GM19023 (cell line): ENCODE results near the gene P2RX6.
A peak's percentile ranks its signal among the peaks of the same experiment; 100 is the strongest.
"Not testable (repeated sequence)": the region's sequence is repeated elsewhere in the genome, so short reads cannot be mapped to it uniquely, and the experiment has no call there.

ENCODE experiments used
- ATAC-seq: cut with Tn5 transposase; IDR thresholded peaks from one replicate; pipeline ENCODE4 v1.9.1; 2021; ENCODE audit warnings: mild to moderate bottlenecking, moderate library complexity; ENCODE audit not compliant: unreplicated experiment

Gene P2RX6

DNA sequence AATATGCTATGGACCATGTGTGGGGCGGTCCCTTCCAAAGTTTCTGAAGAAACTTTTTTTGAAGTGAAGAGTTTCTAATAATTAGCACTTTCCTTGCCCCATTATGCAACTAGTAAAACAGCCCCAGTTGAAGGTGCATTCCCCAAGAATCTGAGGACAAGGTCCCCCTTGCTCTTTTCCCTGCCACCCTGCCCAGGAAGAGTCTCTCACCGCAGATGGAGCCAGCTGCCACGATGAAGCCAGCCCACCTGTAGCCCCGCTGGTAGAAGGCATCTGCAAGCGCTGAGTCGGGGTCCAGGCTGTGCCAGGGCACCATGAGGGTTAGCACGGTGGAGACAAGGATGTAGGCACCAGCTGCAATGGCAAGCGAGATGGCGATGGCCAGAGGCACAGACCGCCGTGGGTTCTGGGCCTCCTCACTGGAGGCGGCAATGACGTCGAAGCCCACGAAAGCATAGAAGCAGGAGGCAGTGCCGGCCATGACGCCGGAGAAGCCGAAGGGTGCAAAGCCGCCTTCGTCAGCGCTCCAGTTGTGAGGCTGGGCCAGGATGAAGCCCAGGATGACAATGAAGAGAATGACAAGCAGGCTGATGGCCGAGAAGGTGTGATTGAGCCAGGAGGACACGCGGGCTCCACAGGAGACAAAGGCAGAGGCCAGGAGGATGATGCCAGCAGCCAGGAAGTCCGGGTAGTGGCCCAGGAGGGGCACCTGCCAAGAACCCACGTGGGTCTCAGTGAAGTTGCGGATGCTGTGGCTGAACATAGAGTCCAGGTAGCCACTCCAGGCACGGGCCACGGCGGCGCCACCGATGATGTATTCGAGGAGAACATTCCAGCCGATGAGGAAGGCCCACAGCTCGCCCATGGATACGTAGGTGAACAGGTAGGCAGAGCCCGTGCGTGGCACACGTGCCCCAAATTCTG lies 15.9 kb downstream of the P2RX6 start:
- ATAC-seq, result no peak

DNA sequence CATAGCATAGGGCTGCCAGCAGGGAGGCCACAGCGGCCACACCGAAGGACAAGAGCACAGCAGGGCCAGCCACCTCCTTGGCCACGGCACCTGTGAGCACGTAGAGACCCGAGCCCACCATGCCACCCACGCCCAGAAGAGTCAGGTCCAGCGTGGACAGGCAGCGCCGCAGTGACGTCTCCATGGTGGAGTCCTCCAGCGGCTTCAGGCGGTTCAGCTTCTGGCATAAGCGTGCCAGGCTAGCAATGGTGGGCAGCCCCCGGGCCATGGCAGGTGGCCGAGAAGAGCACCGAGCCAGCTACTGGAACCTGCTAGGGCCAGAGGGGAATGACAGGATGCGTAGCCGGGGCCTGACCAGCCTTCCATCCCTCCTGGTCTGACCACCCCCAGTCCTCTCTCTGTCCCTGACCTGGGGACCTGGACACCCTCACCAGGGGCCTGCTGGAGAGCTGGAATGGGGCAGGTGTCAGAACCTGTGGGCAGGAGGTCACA lies 16.6 kb downstream of the P2RX6 start:
- ATAC-seq, result no peak

DNA sequence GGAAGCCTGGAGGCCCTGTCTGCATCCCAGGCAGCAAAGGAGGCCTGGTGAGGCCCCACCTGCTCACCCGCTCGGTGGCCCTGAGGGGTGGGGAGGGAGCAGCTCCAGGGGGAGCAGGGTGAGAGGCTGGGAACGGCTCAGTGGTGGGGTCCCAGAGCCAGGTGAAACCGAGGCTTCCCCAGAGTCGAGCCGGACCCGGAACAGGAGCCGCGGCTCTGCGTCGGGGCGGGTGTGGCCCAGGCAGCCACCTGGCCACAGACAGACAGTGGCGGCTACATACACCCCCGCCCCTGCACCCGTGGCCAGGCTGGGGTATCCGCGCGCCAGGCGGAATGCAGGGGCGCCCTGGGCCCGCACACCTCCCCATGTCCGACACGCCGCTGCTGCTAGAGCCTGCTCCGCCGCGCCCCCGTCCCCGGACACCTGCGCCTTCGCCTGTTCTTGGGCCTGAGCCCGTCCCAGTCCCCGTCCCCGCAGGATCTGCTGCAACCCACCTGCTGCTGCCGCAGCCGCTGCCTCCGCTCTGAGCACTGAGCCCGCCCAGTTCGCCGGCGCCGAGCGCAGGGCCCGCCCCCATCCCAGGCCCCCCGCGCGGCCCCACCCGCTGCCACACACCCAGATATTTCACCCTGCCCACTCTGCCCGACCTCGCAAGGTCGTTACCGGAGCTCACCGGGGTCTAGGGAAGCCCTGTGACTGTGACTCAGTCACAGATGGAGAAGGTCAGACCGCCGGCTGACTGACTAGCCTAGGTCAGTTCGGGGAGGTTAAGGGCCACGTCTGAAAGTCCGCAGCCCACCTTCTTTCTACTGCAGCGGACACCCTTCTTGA lies 17.3 kb downstream of the P2RX6 start, which contains the start of gene SLC7A4:
SLC7A4 (minus strand) TSS at position 525 of the 831 bp plus-strand sequence. CDS start 749 bp downstream, outside the sequence.
- no peak for ATAC-seq

DNA sequence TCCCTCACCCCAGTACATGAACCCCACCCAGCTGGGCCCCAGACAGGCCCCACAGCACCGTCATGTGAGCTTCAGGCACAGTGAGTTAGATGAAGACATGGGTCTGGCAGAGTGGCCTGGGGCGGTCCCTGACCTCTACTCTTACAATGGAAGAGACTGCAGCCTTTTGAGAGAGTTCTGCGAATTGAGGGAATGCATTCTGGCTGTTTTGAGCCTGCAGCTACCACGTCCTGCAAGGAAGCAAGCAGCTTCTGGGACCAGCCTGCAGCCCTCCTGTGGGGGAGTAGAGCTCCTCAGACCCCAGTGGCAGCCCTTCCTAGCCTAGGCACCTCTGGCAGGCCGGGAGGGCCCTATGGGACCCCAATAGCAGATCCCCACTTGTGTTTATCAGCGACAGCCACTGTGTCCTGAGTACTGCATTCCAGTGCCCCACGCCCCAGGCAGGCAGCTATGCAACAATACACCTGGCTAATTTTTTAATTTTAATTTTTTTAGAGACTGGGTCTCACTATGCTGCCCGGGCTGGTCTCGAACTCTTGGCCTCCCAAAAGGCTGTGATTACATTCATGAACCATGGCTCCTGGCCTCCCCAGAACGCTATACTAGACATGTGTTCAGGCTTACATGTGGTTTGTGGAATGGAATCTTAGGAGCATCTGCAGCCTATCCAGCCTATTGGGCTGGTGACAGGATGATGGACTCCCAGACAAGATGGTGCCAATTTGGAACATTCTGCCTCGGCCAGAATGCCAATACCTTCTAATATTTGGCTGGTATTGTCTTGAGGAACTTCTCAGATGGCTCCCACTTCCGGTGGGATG lies 18.1 kb downstream of the P2RX6 start:
- no peak for ATAC-seq

DNA sequence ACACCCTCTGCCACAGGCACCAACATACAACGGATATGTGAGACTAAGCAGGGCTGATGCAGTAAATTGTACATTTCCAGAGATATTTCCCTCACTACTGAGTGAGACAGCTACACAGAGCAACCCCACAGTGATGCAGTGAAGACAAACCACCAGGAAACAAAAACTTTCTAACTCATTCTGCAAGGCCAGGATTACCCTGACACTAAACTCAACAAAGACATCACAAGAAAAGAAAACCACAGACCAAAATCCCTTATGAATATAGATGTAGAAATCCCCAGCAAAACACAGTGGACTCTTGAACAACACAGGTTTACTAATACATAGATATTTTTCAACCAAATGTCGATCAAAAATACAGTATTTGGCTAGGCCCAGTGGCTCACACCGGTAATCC lies 18.9 kb downstream of the P2RX6 start:
- ATAC-seq, result no peak

DNA sequence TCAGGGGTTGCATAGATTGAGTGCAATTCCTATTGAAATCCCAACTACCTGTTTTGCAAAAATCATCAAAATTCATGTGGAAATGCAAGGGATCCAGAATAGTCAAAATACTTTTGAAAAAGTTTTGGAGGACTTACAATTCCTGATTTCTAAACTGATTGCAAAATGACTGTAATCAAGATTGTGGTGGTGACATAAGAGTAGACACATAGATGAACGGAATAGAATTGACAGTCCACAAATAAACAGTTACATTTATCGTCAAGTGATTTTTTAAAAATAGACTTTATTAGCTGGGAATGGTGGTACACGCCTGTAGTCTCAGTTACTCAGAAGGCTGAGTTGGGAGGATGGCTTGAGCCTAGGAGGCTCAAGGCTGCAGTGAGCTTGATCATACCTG lies 20.0 kb downstream of the P2RX6 start:
- no peak for ATAC-seq

DNA sequence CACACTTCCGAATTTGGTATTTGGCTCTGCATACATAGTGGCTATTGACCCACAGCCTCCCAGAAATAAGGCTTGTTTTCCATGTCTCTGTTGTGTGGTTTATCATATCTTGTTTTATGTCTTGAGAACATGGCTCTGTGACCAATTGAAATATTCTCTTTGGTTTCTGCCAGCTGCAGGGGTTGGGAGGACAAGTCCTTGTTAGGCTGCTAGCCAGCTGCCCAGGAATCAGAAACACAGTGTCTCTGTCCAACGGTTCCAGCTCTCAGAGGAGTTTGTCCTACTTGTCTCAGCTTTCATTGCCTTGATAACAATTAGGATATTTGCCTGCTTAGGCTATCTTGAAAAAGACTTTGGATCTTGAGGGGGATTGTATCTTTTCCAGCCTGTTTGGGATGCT lies 23.4 kb downstream of the P2RX6 start:
- ATAC-seq, result no peak

DNA sequence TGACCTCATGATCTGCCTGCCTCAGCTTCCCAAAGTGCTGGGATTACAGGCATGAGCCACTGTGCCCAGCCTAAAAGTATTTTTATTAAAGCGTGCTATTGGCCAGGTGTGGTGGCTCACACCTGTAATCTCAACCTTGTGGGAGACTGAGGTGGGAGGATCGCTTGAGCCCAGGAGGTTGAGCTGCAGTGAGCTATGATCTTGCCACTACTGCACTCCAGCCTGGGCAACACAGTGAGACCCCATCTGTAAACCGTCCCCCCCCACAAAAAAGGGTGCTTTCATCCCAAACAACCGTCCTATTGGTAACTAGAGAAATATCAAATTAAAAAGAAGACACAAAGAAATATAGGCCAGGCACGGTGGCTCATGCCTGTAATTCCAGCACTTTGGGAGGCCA lies 24.2 kb downstream of the P2RX6 start:
- not testable (repeated sequence) for ATAC-seq

DNA sequence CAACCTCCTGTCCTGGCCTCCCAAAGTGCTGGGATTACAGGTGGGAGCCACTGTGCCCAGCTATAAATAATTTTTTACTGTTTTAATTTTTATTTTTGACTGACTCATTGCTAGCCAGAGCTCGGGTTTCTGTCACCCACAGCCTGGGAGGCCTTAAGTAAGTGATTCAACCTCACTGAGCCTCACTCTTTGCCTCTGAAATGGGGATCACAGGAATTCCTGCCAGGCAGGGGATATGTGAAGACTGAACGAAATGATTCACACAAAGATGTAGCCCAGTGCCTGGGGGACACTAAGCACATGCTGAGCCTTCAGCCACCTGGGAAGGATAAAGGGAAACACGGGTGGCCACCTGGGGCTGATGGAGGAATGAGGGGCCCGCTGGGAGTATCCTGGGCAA lies 27.0 kb downstream of the P2RX6 start:
- ATAC-seq, result no peak

DNA sequence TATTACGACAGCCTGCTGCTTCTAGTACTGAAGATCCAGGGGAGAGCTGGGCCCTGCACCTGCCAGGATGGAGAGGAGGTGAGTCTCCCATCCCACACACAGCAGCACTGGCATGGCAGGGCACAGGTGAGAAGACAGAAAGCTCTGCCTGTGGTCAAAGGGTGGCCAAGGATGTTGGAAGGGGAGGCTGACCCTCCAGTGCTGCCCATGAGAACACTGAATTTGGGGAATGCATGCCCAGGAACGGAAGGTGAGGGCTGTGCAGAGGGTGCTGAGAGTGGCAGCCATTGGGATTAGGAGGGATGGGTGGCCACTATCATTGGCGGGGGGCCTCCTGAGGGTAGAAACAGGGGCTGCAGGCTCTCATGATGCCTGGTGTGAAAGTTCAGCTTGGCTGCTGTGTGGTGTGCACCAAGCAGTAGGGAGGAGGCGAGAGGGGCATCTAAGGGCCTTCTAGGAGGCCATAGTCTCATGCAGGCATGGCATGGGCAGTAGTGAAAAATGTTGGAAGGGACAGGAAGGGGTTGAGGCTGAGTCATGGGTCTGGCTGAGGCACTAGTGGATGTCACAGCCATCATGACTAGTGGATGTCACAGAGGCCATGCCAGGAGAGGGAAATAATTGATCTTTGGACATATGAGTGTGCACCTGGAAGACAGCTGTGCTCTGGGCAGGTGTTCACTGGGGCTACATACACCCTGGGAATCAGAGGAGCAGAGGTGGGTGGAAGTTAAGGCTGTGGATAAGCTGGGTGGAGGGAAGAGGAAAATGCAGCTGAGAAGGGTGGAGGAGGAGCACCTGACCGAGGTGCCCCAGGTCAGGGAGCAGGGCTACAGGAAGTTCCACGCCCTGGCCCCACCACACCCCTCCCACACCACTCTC lies 28.3 kb downstream of the P2RX6 start:
- no peak for ATAC-seq

DNA sequence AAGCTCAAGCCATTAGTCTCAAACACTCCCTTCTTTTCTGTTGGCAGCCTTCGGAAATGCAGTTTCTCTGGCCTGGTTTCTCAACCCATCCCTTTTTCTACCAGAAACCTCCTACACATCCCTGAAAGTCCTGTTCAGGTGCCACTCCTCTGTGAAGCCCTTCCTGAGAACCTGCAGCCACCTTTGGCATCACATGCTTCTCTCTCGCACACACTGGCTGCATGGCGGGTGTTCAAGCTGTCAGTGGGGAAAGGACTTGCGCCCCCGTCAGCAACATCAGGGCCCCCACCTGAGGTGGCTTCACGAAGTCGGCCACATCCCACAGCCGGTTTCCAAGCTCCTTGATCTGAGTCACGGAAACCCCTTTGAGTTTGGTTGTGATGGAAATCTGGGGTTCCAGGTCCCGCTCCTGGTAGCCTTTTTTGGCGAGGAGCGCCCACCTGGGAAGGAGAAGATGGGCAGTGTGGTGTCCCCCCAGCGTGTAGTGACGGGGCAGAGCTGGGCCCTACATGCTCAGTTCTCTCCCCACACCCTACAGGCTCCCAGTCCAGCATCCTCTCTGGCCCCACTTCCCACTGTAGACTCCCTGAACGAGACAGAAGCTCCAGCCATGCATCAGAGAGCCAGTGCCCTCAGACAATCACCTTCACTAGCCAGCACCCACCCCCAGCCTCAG lies 29.0 kb downstream of the P2RX6 start:
- no peak for ATAC-seq

DNA sequence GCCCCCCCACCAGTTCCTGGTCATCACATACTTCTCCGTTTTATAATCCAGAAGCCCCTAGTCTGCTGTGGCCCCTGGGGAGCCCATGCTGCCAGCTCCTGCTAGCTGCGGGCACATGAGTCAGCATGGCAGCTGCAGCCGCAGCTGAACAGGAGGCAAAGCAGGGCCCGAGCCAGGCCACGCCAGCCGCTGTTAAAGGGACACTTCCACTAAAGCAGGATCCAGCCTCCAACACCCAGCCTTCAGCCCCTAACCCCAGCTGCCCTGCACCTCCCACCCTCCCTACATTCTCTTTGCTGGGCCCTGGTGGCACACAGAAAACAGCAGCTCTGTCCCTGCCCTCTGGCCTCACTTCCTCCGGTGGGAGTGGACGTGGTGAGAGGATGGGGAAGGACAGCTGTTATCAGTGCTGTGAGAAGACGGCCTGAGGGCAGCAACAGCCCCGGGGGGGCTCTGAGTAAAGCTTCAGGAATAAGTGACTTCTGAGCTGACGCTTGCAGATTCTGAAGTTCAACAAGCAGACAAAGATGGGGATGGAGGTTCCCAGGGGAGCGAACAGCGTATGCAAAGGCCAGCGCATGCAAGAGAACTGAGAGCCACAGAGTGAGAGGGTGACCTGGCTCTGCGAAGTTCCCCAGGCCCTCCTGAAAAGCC lies 30.1 kb downstream of the P2RX6 start:
- no peak for ATAC-seq

DNA sequence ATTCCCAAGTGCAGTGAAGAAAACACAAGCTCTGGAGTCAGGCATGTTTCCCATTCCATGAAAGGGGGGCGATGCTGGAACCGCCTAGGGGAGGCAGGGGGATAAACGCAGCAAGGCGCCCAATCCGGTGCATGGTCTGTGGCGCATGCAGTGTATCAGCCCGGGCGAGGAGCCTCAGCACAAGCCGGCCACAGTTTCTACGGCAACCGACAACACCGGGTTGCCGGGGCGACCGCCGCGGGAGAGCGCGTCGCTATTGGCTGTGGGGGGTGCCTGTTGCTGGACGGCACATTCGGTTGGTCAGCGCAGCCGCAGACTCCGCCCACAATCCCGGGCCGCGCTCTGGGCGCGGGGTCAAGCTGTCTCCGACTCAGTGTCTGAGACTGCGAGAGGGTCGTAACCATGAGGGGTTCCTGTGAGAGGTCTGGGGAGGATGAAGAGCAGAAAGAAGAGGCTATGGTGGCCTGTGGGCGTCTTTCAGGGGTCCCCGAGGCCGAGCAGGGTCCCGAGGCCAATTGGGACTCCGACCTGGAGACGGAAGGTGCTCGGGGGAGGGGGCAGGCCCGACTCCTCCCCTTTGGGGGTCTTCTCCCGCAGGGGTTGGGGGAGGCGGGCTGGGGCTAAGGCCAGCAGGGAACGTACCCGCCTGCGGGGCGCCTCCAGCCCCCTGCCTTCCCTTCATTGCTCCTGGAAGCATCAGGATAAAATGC lies 30.8 kb downstream of the P2RX6 start, which contains the start of gene LRRC74B:
LRRC74B (plus strand) TSS at position 362 of the 710 bp plus-strand sequence; CDS start at position 403, 41 bp downstream.
- ATAC-seq, result peak; percentile 80

DNA sequence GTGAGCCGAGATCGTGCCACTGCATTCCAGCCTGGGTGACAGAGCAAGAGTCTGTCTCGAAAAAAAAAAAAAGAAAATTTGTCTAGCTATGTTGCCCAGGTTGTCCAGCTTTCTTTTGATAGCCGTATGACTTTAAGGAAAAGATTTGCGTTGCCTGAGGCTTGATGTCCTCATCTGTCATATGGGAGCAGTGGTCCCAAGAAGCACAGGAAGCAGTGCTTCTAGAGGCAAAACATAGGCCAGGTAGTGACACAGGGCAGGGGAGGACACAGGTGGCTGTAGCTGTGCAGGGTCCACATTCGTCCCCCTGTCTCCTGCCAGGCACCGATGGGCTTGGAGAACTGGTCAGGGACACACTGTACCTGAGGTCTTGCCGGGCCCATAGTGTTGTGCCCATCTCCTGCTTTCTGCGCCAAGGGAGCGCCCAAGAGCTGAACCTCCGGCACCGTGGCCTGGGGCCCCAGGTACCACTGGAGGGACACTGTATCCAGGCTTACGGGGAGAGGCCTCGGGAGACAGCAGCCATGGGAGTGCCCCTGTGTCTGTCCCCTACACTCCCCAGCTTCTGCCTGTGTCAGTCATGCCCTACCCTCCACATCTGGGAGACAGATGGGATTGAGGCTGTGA lies 32.2 kb downstream of the P2RX6 start:
- no peak for ATAC-seq

DNA sequence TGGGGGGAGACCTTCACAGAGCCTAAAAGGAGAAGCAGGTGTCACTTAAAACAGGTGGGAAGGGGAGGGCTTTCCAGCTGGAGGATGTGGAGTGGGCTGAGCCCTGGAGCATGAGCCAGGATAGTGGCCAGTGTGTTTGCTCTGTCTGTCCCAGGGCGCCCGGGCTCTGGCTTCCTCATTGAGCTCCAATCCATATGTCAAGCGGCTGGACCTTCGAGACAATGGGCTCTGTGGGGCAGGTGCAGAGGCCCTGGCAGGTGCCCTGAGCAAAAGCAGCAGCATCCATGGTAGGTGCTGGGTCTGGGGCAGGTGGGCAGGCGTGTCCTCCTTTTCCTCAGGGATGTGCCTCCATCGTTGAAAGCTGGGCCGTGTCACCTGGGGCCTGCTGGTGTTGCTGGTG lies 32.8 kb downstream of the P2RX6 start:
- ATAC-seq, result no peak

DNA sequence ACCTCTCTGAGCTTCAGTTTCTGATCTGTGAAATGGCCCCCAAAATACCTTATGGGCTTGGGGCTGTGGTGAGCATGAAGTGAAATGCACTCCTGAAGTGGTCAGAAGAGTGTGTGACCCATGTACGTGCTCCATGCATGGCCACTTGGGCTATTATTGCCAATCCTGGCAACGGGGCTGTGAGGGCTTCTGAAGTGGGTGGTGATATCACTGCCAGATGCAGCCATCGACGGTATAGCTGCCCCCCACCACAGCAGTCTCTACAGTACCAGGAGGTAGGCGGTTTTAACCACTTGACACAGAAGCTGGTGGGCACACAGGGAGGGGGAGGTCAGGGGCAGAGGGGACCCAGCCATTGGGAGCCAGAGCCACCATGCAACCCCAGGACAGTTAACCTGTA lies 33.5 kb downstream of the P2RX6 start:
- ATAC-seq, result not testable (repeated sequence)

DNA sequence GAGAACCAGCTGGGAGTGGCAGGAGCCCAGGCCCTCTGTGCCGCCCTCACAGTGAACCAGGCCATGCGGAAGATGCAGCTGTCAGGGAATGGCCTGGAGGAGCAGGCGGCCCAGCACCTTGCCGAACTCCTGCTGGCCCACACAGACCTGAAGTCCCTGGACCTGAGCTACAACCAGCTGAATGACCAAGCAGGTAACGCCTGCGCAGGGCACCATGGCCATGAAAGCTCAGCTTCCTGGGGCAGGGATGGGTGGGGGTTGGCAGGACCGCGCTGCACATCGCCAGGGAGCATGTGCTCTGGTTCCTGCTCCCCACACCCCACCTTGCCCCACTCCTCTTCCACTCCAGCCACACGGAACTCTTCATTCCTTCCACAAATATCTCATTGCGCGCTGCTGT lies 34.0 kb downstream of the P2RX6 start:
- ATAC-seq, result not testable (repeated sequence)
